HEK293T (cell line): Measurements from ENCODE around the gene GLIPR1L2.
A peak's percentile ranks its signal among the peaks of the same experiment; 100 is the strongest.
"Not testable (repeated sequence)": the region's sequence is repeated elsewhere in the genome, so short reads cannot be mapped to it uniquely, and the experiment has no call there.

ENCODE experiments used
- CTCF ChIA-PET: fragments of 350-600 bp; formaldehyde crosslinking; extraction: SDS; loops from one replicate; lab custom pipeline; 2021; ENCODE audit warnings: antibody characterized with exemption, inconsistent platforms; lab: Yijun Ruan, JAX
- POLR2A ChIA-PET: fragments of 350-600 bp; formaldehyde crosslinking; extraction: SDS; loops from one replicate; lab custom pipeline; 2020; ENCODE audit warnings: antibody characterized with exemption, inconsistent platforms; lab: Yijun Ruan, JAX
- DNase-seq: peaks from one replicate; pipeline ENCODE4 v3.0.0; 2012; ENCODE audit warnings: mixed read lengths; ENCODE audit errors: extremely low spot score
- ARNT ChIP-seq: fragments of 450-650 bp; IDR thresholded peaks from 2 replicates; pipeline ENCODE4 v1.6.1; 2017; ENCODE audit warnings: mild to moderate bottlenecking
- BHLHE40 ChIP-seq: fragments of 450-650 bp; IDR thresholded peaks from 2 replicates; pipeline ENCODE4 v1.6.1; 2016; ENCODE audit warnings: mild to moderate bottlenecking, moderate library complexity, borderline replicate concordance
- CTBP1 ChIP-seq: fragments of 450-650 bp; IDR thresholded peaks from 2 replicates; pipeline ENCODE4 v1.6.1; 2016; ENCODE audit warnings: borderline replicate concordance
- ELF4 ChIP-seq: fragments of 450-650 bp; IDR thresholded peaks from 2 replicates; pipeline ENCODE4 v1.6.1; 2017; ENCODE audit warnings: antibody characterized with exemption
- FOXA1 ChIP-seq: fragments of 450-650 bp; IDR thresholded peaks from 2 replicates; pipeline ENCODE4 v1.6.1; 2016; ENCODE audit warnings: mild to moderate bottlenecking
- FOXK2 ChIP-seq: fragments of 450-650 bp; IDR thresholded peaks from 2 replicates; pipeline ENCODE4 v1.6.1; 2016; ENCODE audit warnings: mild to moderate bottlenecking
- FOXM1 ChIP-seq: fragments of 450-650 bp; IDR thresholded peaks from 2 replicates; pipeline ENCODE4 v1.6.1; 2017; ENCODE audit warnings: mild to moderate bottlenecking, borderline replicate concordance
- HDGF ChIP-seq: fragments of 450-650 bp; IDR thresholded peaks from 2 replicates; pipeline ENCODE4 v1.6.1; 2017; ENCODE audit warnings: antibody characterized with exemption, borderline replicate concordance
- L3MBTL2 ChIP-seq: fragments of 450-650 bp; conservative IDR thresholded peaks from 2 replicates; pipeline ENCODE4 v1.6.1; 2016; ENCODE audit warnings: mild to moderate bottlenecking
- LEF1 ChIP-seq: fragments of 450-650 bp; IDR thresholded peaks from 2 replicates; pipeline ENCODE4 v1.6.1; 2017; ENCODE audit warnings: mild to moderate bottlenecking, borderline replicate concordance
- NFRKB ChIP-seq: fragments of 450-650 bp; IDR thresholded peaks from 2 replicates; pipeline ENCODE4 v1.6.1; 2016; ENCODE audit warnings: mild to moderate bottlenecking, moderate library complexity
- SP1 ChIP-seq: fragments of 450-650 bp; IDR thresholded peaks from 2 replicates; pipeline ENCODE4 v1.6.1; 2017
- SUZ12 ChIP-seq: fragments of 450-650 bp; IDR thresholded peaks from 2 replicates; pipeline ENCODE4 v1.6.1; 2016; ENCODE audit warnings: mild to moderate bottlenecking
- TARDBP ChIP-seq: fragments of 450-650 bp; IDR thresholded peaks from 2 replicates; pipeline ENCODE4 v1.6.1; 2016
- ZNF384 ChIP-seq: fragments of 450-650 bp; IDR thresholded peaks from 2 replicates; pipeline ENCODE4 v1.6.1; 2016
- TF ChIP-seq, protein P1 (sequence below): fragments of 450-650 bp; IDR thresholded peaks from 2 replicates; pipeline ENCODE4 v1.6.1; 2016

Gene GLIPR1L2

DNA sequence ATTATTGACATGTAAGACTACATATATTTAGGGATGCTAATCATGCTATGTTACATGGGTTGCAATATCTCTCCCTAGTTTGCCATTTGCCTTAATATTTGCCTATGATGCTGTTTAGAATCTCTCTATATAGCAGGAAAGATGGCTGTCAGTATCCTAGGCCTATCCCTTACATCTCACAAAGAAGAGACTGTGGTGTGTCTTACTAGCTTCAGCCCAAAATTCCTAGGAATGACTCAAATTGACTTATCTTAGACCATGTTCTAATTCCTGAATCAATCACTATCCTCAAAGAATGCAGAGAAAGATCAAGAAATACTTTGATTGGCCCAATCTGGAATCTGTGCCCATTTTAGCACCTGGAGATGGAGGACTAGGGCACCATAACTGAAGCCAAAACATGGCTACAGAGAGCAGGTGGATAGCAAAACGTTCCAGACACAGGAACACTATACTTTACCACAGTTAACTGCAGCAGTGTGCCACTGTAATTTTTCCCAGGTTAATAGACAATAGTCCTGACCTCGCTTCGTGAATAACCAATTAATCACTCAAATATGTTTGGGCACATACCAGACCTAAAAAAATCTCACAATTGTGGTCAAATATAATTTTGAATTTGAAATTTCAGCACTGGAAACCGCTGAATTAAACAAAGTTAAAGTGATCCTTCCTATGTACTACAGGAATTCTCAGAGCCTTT, 57.0 kb downstream of the GLIPR1L2 start:
- CTCF ChIA-PET, result no interaction called here
- TF ChIP-seq L3MBTL2 (no peak), SP1 (no peak), HDGF (no peak), ELF4 (no peak)
- no peak for DNase-seq
- POLR2A ChIA-PET, result no interaction called here

DNA sequence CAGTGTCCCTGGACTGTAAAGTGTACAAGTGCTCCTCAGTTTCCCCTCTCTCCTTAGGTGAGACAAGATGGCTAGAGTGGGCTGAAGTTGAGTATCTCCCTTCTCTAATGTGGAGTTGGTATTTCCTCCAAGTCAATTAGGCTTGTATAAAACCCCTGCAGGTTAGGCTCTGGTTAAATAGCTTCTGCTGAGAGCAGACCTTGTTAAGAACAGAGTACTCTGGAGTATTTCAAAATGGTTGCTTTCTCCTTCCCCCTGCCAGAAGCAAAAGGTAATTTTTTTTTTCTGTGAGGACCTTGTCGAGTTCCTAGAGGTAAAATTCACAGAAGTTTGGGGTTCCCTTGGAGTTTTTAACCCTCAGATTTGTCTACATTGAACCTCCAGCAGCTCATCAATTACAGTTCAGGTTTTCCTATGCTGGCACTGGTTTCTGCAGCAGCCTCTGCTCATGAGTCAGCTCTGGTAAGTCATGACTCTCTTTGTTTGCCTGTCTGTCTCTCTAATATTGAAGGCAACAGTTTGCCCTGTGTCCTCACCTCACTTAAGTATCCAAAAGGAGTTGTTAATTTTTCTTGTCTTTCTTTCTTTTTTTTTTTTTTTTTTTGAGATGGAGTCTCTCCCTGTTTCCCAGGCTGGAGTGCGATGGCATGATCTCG, 61.9 kb downstream of the GLIPR1L2 start:
- no peak for DNase-seq
- no peak for TF ChIP-seq ZNF384

DNA sequence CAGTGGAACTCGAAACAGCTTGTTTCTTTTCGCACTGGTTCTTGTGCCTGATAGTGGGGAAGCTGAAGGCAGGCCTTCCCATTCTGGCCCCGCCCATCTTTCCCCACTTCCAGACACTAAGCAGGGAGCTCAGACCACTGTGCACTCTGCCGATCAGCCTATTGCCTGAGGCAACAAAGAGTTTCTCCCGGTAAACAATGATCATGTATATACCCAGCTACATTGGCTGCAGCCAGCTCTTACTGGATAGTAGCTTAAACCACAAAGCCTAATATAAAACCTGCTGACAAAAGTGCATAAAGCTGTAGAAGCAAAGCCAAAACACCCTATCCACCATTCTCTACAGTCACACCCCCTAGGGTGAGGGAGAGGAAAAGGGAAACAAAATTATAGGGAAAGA, 65.0 kb downstream of the GLIPR1L2 start:
- DNase-seq, result peak; percentile 11
- ChIA-PET CTCF (interaction anchor here (0.6 kb wide), 1 partner anchor 430 kb away, joined by 3 read pairs; no protein-coding TSS in a partner anchor), POLR2A (no interaction called here)
- TF ChIP-seq NFRKB, result no peak
- TF ChIP-seq LEF1, result no peak
- TF ChIP-seq FOXA1, result no peak
- no peak for TF ChIP-seq TARDBP
- TF ChIP-seq, protein P1, sequence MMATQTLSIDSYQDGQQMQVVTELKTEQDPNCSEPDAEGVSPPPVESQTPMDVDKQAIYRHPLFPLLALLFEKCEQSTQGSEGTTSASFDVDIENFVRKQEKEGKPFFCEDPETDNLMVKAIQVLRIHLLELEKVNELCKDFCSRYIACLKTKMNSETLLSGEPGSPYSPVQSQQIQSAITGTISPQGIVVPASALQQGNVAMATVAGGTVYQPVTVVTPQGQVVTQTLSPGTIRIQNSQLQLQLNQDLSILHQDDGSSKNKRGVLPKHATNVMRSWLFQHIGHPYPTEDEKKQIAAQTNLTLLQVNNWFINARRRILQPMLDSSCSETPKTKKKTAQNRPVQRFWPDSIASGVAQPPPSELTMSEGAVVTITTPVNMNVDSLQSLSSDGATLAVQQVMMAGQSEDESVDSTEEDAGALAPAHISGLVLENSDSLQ, result no peak
- no peak for TF ChIP-seq ZNF384
- no peak for TF ChIP-seq FOXM1
- TF ChIP-seq BHLHE40, result no peak
- TF ChIP-seq FOXK2, result no peak

More for the DNA sequence above, 61.9 kb downstream of the GLIPR1L2 start:
- CTCF ChIA-PET, result no interaction called here
- POLR2A ChIA-PET, result no interaction called here

DNA sequence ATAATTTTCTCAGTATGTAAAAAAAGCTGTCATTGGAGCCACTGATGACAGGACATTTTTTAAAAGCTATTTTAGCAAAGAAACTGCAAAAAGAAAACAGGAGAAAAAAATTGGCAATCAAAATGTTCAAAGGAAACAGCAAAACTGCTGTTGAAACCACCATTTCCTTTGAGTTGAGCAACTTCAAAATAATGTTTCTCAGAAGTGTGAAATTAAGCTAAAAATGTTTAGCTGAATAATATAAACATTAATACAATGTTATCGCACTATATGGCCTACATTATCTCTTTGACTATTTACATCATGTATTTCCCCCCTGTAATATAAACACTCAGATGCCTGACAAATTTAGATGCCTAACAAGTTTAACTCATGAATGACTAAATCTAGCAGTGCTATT, 66.3 kb downstream of the GLIPR1L2 start:
- TF ChIP-seq NFRKB (no peak), FOXA1 (no peak), LEF1 (no peak), HDGF (no peak), FOXM1 (no peak)
- no peak for DNase-seq
- CTCF ChIA-PET, result interaction anchor here (0.6 kb wide), 1 partner anchor 17 kb away, joined by 3 read pairs; no protein-coding TSS in a partner anchor
- POLR2A ChIA-PET, result no interaction called here

DNA sequence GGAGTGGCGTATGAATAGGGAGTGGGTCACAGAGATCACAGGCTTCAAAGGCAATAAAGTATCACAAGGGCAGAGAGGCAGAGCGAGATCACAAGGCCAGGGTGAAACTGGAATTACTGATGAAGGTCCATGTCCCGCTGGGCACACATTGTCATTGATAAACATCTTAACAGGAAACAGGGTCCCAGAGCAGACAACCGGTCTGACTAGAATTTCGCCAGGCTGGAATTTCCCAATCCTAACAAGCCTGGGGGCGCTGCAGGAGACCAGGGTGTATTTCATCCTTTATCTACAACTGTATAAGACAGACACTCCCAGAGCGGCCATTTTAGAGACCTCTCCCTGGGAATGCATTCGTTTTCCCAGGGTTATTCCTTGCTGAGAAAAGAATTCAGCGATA, 67.0 kb downstream of the GLIPR1L2 start:
- POLR2A ChIA-PET, DNase-seq: not testable (repeated sequence)
- CTCF ChIA-PET, result interaction anchor here (0.6 kb wide), 1 partner anchor 17 kb away, joined by 3 read pairs; no protein-coding TSS in a partner anchor

DNA sequence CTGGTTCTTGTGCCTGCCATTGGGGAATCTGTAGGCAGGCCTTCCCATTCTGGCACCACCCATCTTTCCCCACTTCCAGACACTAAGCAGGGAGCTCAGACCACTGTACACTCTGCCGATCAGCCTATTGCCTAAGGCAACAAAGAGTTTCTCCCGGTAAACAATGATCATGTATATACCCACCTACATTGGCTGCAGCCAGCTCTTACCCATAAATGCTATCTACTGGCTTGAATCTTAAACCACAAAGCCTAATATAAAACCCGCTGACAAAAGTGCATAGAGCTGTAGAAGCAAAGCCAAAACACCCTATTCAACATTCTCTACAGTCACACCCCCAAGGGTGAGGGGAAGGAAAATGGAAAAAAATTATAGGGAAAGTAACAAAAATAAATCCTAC, 68.9 kb downstream of the GLIPR1L2 start:
- ChIA-PET CTCF (no interaction called here), POLR2A (no interaction called here)
- no peak for DNase-seq
- TF ChIP-seq HDGF, result no peak
- TF ChIP-seq LEF1, result no peak
- TF ChIP-seq SP1, result no peak
- no peak for TF ChIP-seq SUZ12
- TF ChIP-seq CTBP1, result no peak

DNA sequence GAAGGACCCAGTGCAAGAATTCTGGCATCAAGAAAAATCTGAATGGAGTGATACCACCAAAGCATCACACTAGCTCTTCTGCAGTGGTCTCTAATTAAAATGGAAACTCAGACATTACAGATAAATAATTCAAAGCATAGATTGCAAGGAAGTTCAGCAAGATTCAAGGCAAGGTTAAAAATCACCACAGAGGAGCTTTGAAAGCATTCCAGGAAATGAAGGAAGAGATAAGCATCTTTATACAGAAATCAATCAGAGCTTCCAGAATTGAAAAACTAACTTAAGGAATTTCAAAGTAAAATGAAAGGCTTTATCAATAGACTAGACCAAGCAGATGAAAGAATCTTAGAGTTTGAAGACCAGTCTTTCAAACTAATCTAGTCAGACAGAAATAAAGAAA, 69.3 kb downstream of the GLIPR1L2 start:
- ChIA-PET CTCF (no interaction called here), POLR2A (no interaction called here)
- TF ChIP-seq ARNT (no peak), HDGF (no peak), ELF4 (no peak), NFRKB (no peak), L3MBTL2 (no peak), FOXM1 (no peak), BHLHE40 (no peak), FOXK2 (no peak), FOXA1 (no peak)
- DNase-seq, result no peak

DNA sequence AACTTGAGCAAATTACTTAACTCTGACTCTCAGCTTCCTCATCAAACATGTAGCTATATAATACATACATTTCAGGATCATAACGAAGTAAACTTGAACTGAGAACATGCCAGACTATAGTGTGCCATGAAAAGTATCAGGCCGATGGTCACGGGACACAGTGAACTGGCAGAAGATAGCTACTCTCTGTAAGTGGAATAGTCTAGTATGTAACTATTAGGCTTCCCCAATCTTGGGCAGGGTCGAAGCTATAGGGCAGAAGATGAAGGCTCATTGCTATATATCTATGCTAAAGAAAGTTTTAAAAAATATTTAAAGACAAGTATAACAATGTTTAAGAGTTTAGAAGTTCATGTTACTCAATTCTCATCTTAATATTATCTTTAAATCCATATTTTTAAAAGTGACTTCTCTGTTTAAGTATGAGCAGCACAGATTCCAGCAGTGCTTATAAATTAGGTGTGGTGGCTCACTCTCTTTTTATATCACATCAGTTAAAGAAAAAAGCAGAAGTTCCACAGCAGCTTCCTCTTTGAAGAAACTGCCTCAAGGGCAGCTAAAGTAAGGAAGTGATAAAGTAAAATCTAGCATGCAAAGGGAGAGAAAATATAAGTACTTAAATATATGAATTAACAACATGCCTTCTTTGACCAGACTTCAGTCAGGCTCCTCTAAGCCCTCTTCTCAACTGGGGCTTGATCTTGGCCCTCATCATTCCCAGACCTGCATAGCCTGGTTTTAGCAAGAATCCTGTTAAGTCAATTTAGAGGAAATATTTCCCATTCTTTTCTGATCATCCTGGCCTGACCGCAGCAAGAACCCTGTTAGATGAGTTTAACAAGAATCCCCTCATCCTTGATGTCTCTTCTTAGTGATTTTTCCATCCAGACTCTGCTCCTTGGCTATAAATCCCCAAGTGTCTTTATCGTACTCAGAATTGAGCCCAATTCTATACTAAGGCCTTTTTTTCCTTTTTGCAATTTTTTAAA, 81.3 kb downstream of the GLIPR1L2 start:
- ChIA-PET CTCF (interaction anchor here (0.7 to 1.3 kb wide), 2 partner anchors 13 to 1305 kb away, joined by 3 to 4 read pairs; no protein-coding TSS in a partner anchor), POLR2A (no interaction called here)
- TF ChIP-seq TARDBP (no peak), ARNT (no peak), CTBP1 (no peak), ZNF384 (no peak), ELF4 (no peak), FOXK2 (no peak), BHLHE40 (no peak), NFRKB (no peak), LEF1 (no peak), FOXM1 (no peak), SP1 (no peak)
- DNase-seq, result no peak
